GM12878 (cell line): ENCODE data around the gene ARHGAP26.

Experiments used
- BACH1 ChIP-seq: fragments of 450-650 bp; IDR thresholded peaks from 2 replicates; pipeline ENCODE4 v1.6.1; 2017; ENCODE audit warnings: mild to moderate bottlenecking, borderline replicate concordance
- BRCA1 ChIP-seq: IDR thresholded peaks from 2 replicates; pipeline ENCODE4 v1.6.1; 2011; ENCODE audit warnings: low read depth, low read length, improper control_type of control experiment
- CHD4 ChIP-seq: fragments of 200-600 bp; sonication (generic); IDR thresholded peaks from 2 replicates; pipeline ENCODE4 v1.6.1; 2016; ENCODE audit warnings: mild to moderate bottlenecking
- EP300 ChIP-seq, 2 experiments: fragments of 150-350 bp in 1 of 2; IDR thresholded peaks; 2 replicates each; pipeline ENCODE4 v1.6.1; 2011 to 2012; ENCODE audit warnings: low read depth in 2 of 2, low read length in 2 of 2, borderline replicate concordance in 1 of 2, improper control_type of control experiment in 1 of 2, inconsistent platforms in 1 of 2; ENCODE audit not compliant: control insufficient read depth in 1 of 2
- EZH2 ChIP-seq: IDR thresholded peaks from 2 replicates; pipeline ENCODE4 v1.6.1; 2012; ENCODE audit warnings: low read depth, mild to moderate bottlenecking, control low read depth, inconsistent platforms, low read length, borderline replicate concordance; ENCODE audit not compliant: control insufficient read depth
- POLR2AphosphoS2 ChIP-seq: IDR thresholded peaks from 2 replicates; pipeline ENCODE4 v1.6.1; 2011; ENCODE audit warnings: low read depth, mild to moderate bottlenecking, low read length, improper control_type of control experiment, moderate library complexity
- STAT1 ChIP-seq: fragments of 450-650 bp; conservative IDR thresholded peaks from 2 replicates; pipeline ENCODE4 v1.6.1; 2014; ENCODE audit warnings: antibody characterized with exemption, mild to moderate bottlenecking
- TF ChIP-seq, protein P1 (sequence below), 3 experiments: IDR thresholded peaks in 2 of 3; conservative IDR thresholded peaks in 1 of 3; 2 replicates each; pipeline ENCODE4 v1.5.1; 2011; ENCODE audit warnings: low read depth in 3 of 3, low read length in 3 of 3, mild to moderate bottlenecking in 3 of 3, control low read depth in 2 of 3, moderate library complexity in 2 of 3, inconsistent platforms in 1 of 3, mixed read lengths in 1 of 3; ENCODE audit not compliant: control insufficient read depth in 2 of 3, insufficient read depth in 1 of 3; ENCODE audit errors: extremely low read depth in 1 of 3

DNA sequence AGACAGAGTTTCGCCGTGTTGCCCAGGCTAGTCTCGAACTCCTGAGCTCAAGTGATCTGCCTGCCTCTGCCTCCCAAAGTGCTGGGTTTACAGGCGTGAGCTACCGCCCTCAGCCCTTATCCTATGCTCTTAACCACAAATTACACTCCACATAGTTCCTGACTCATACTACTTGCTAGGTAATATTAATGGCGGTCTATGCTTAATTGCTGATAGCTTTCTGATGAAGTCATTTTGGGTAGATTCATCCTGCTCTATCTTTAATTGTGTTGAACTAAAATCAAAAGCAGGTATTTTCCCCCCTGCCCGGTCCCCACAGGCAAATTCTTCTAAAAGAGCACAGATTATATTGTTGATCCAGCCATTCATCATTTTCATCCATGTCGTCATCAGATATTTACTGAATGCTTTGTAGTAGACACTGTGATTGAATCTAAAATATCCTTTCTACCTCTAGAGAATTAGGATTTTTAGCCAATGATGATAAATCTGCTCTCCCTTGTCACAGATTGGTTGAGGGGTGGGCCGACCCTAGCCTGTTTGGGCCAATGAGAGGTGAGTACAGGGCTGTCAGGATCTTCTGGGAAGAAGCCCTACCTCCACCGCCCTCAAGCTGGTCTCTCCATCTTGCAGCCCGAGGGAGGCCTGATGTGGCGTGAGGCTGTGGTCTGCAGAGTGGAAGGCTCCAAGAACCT lies 488.5 kb downstream of the ARHGAP26 start:
- no peak for TF ChIP-seq BACH1
- TF ChIP-seq EZH2: no peak
- no peak for TF ChIP-seq POLR2AphosphoS2
- no peak for TF ChIP-seq BRCA1
- no peak for TF ChIP-seq CHD4
- TF ChIP-seq, protein P1, sequence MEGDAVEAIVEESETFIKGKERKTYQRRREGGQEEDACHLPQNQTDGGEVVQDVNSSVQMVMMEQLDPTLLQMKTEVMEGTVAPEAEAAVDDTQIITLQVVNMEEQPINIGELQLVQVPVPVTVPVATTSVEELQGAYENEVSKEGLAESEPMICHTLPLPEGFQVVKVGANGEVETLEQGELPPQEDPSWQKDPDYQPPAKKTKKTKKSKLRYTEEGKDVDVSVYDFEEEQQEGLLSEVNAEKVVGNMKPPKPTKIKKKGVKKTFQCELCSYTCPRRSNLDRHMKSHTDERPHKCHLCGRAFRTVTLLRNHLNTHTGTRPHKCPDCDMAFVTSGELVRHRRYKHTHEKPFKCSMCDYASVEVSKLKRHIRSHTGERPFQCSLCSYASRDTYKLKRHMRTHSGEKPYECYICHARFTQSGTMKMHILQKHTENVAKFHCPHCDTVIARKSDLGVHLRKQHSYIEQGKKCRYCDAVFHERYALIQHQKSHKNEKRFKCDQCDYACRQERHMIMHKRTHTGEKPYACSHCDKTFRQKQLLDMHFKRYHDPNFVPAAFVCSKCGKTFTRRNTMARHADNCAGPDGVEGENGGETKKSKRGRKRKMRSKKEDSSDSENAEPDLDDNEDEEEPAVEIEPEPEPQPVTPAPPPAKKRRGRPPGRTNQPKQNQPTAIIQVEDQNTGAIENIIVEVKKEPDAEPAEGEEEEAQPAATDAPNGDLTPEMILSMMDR (IDR thresholded peaks at IDR 0.05 in 2 of 3, conservative IDR thresholded peaks at IDR 0.05 in 1 of 3; ENCODE audit: control insufficient read depth in 2 of 3, extremely low read depth in 1 of 3, insufficient read depth in 1 of 3, low read depth in 3 of 3, low read length in 3 of 3): no peak
- no peak for TF ChIP-seq EP300 (IDR thresholded peaks at IDR 0.05; ENCODE audit: borderline replicate concordance in 1 of 2, control insufficient read depth in 1 of 2, low read depth in 2 of 2, low read length in 2 of 2)
- TF ChIP-seq STAT1: no peak
